Inflammatory macrophage treated with lipopolysaccharide for 4 hours (primary cell): Measurements from ENCODE around the gene CAMK2A.

Experiments used
- DNase-seq: peaks from one replicate; pipeline ENCODE4 v3.0.0-alpha.2; 2020

CAMK2A gene

DNA sequence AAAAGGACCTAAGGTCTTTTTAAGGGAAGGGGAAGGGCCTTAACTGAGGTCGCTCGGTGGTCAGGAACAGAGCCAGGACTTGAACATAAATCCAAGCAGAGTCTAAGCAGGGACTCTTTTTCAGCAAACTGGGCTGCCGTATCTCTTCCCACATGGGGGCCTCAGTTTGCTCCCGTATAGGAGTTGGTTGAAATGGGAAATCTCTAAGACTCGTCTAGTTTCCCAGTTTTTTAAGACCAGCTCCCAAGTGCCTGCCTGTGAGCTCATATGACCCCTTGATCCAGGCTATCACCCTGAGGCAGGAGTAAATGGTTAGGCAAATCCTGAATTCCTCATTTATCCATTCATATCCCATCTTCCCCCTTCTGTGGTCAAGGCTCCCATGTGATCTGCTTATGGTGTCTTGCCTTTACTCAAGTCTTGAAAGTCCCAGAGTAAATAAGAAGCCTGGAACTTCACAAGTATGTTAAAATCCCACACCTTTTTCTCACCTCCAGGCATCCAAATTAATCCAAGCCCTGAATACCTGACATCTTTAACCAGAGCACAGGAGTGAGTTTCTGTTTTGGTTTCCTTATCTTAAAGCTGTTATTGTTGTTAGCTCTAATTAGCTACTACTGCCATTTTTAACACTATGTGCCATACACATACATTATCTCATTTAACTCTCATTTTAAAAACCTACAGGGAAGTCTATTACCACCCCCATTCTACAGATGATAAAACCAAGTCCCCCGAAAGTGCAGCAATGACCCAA lies 10.2 kb upstream of the CAMK2A start:
- DNase-seq = no peak

DNA sequence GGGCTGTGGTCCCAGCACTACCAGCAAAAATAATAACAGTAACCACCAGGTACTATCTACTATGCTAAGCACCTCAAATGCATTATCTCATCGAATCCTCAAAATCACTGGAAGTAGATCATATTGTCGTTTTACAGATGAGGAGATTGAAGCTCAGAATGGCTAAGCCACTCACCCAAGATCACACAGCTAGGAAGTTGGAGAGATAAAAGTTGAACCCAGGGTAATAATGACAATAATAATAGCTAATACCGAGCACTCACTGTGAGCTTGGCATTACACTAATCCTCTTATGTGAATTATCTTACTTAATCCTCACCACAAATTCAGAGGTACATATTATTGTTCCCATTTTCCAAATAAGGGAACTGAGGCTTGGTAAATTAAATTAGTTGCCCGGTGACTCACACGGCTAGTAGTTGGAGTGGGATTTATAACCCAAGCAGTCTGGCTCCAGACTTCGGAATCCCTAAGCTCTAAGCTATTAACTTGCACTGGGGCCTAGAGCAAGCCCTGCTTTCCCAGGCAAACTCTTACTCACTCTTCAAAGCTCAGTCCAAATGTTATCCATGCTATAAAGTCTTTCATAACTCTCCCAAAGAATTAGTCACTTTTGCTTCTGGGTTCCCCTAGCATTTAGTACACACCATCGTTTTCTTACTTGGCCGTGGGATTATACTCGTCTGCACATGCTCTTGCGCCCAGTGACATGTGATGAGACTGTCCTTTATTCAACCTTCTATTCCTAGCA lies 9.3 kb upstream of the CAMK2A start:
- DNase-seq = peak; percentile 38

- no peak for DNase-seq
Observed at GRCh38 chr5:150297934-150298595, 8.5 kb upstream of the CAMK2A start.

GRCh38 chr5:150297236-150297890 lies 7.8 kb upstream of the CAMK2A start:
- no peak for DNase-seq

- no peak for DNase-seq
Observed at GRCh38 chr5:150296496-150296895, 6.9 kb upstream of the CAMK2A start.

GRCh38 chr5:150295741-150296486 lies 6.3 kb upstream of the CAMK2A start:
- no peak for DNase-seq

GRCh38 chr5:150295172-150295634 lies 5.6 kb upstream of the CAMK2A start:
- DNase-seq = peak; percentile 75

DNA sequence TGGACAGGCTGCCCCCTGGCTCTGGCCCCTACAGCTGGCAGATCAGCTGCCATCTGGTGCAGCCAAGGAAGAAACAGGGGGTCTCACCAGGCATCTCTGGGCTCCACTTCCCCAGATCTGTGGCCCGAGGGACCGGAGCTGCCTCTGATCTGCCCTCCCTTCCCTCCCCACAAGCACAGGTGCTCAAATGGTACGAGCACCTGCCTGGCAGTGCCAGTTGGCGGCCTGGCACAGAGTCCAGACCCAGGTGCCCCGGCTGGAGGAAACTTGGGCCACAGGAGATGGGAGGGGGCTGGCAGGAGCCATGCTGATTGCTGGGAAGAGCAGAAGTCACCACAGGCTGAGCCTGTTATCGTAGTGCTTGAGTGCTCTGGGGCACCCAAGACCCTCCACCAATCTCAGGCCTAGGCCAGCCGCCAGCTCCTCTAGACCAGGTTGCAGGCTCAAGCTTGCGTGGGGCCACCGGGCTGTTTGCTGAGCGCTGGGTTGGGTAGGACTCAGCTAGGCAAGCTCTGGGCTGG lies 5.0 kb upstream of the CAMK2A start:
- DNase-seq = no peak

DNA sequence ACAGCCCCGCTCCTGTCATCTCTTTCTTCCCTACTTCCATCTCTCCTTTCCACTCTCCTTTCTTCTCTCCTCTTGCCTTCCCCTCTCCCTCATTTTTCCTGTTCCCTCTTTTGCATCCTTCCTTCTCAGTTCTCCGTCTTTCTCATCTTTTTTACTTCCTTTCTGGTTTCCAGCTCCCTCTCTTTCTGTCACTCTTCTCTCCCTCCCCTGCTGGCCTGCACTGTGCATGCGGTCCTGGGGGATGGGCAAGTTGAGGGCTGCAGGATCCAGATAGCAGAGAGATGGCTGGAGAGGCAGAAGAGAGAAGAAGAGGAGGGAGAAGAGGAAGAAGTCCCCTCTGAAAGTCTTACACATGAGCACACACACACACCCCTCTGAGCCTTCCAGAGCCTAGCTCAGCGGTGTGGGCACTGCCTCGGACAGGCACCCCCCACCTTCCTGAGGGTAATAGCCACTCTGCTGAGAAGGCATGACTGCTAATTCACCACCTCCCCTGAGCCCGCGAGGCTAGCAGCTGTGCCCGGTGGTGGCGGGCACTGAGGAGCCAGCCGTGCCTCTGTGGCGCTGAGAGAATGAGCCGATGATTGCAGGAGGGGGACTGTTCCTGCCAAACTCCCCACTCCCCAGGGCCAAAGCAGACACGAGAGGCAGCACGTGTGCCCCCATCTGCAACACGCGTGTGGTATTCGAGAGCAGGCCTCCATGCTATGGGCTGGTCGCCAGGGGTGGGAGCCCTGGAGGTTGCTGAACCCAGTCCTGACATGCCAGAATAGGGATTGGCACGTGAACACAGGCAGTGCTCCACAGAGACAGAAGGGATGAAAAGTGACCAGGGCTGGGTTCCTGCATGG lies 3.7 kb upstream of the CAMK2A start:
- DNase-seq = no peak

DNA sequence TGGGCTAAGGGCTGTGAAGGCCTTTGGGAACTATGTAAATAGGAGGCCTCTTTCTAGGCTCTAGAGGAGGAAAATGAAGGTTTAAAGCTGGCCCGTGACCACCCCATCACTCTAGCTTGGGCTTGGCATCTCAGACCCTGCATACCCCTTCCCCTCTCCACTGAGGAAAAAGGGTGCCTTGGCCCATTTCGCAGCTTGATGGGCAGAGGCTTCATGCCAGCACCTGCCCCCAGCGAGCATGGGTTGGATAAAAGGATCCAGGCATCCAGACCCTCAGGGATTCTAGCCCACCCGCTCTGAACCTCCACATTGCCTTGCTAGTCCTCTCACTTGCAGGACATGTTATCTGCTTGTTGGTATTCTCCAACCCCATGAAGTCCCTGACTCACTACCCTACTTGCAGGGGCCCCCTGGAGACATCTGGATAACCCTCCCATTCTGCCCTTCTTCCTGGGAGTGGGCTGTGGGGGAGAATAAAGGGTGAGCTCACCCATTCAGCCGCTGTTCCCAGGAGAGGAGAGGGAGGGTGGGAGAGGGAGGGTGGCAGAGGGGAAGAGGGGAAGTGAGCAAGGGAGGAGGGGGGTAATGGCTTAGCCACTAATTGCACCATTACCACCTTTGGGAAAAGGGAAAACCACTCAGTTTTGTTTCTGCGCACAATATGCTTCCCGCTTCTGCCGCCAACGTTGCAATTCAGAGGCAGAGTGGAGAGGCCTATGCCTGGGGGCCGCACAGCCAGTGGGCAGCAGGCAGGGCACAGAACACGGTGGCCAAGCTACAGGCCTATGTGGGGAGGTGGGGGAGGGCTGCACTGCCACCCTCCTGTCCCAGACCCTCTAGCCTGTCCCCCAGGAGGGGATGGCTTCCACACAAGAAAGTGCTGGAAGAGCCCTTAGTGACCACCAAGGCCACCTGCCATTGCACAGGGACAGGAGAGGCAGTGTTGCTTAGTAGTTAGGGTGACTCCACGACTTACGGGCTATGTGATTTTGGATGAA lies 2.1 kb upstream of the CAMK2A start:
- DNase-seq = peak; percentile 5

- DNase-seq = no peak
Observed at GRCh38 chr5:150288791-150289190, 782 bp downstream of the CAMK2A start.

DNA sequence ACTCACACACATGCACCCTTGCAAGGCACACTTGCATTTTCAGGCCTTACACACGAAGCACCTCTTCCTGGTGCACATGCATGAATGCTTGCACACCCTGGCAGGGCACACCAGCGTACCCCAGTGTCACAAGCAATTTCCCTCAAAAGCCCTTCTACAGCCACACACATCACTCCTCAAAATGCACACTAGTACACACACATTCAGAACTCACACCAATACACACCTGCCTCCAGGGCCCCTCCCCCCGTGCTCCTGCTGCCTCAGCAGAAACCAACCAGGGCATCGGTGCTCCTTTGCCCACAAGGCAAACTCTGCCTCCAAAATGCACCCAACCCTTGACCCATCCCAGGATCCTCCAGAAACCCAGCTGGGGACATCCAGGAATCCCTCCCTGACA lies 1.2 kb downstream of the CAMK2A start:
- no peak for DNase-seq

- peak; percentile 11 for DNase-seq
Observed at GRCh38 chr5:150286820-150287219, 2.8 kb downstream of the CAMK2A start.

DNA sequence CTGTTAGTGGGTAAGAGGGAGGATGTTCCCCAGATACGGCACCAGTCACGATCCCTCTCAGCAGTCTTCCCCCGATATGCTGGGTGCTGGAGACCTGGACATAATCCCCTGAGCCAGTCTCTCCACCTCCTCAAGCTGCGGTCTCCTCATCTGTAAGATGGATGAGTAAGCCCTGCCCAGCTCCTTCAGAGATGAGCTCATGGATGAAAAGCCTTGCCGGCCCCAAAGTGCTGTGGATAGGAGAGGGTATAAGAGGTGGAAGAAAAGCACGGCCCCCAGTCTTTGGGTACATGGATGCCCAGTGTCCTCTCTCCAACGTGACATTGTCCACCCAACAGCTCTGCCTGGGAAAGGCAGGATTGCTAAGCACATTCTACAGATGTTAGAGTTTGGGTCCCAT lies 4.5 kb downstream of the CAMK2A start:
- DNase-seq = no peak

DNA sequence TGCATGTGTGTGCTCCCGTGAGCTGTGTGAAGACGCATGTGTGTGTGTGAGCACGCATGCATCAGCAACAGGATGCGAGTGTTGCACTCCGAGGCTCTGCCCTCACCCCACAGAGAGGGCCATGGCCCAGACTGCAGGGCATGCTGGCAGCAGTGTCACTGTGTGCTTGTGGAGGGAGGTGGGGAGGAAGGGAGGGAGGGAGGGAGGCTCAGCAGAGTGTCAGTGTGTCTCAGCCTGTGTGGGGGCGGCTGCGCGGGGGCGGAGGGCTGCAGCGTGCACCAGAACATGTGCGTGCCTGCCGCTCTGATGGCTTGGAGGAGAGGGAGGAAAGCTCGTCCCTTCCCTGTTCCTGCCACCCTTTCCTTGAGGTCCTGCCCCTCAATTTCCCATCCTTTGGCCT lies 5.3 kb downstream of the CAMK2A start:
- DNase-seq = no peak

GRCh38 chr5:150283904-150284303 lies 5.7 kb downstream of the CAMK2A start:
- DNase-seq = no peak

DNA sequence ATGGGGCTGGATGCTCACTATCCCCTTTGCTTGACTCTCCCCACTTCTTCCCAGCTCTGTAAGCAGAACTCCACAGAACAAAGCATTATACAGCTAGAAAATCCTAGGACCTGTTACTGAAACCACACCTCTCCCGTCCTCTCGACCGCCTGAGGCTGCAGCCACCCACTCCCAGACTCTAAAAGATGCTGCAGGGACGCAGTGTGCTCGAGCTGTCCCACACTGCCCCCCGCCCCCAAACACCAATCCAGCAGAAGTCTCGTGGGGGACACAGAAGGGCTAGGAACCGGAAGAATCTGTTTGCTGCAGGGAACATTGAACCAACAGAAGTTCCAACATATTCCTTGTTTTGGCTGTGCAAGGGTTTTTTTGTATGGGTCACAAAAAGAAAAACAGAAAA lies 7.6 kb downstream of the CAMK2A start:
- DNase-seq = no peak

DNA sequence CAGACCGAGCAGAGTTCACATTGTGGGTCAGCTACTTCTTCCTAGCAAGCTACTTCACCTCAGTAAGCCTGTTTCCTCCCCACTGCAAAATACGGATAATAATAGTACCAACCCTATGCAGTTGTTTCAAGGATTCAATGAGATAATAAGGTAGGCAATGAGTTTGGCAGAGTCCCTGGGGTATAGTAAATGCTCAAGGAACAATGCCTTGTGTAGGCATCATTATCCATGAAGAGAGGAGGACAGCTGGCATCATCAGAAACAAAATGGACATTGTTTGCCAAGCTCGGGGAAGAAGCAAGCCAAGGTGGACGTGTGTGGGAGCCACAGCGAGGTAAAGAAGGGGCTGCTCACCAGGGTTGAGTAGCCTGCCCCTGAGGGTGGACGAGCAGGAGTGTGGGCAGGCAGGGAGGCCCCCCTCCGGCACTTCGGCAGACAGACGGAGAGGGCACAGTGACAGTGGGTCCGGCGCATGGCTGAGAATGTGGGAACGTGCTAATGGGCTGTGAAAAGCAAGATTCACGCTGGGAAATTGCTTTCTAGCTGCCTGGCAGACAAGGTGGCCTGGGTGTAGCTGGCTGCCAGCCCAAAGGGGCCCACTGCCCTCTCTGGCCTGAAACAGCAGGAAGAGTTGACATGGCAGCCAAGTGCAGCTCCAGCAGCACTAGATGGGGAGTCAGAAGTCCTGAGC lies 10.1 kb downstream of the CAMK2A start:
- DNase-seq = no peak

DNA sequence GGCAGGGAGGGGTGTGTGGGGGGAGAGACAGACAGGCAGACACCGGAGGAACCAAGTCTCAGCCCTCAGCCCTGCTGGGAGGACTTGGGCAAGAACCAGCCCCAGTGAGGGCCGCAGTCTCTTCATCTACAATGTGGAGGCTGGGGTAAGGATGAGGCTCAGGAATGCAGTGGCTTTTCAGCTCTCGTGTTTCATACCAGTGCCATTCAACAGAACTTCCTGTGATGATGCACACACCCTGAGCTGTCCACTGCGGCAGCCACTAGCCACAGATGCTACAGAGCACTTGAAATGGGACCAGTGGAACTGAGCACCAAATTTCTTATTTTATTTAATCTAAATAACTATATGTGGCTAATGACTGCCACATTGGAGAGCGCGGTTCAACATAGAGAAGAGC lies 10.7 kb downstream of the CAMK2A start:
- DNase-seq = no peak
